ENCODE data around the gene RNF26. TPM values are rescaled to one million over a fixed set of nuclear protein-coding genes. Genes with fewer than 3 reads are reported as not detected.

Gene RNF26
- total and polyA plus RNA-seq, 9 donors = 7.0 to 25.8 (median 19.7) TPM

DNA sequence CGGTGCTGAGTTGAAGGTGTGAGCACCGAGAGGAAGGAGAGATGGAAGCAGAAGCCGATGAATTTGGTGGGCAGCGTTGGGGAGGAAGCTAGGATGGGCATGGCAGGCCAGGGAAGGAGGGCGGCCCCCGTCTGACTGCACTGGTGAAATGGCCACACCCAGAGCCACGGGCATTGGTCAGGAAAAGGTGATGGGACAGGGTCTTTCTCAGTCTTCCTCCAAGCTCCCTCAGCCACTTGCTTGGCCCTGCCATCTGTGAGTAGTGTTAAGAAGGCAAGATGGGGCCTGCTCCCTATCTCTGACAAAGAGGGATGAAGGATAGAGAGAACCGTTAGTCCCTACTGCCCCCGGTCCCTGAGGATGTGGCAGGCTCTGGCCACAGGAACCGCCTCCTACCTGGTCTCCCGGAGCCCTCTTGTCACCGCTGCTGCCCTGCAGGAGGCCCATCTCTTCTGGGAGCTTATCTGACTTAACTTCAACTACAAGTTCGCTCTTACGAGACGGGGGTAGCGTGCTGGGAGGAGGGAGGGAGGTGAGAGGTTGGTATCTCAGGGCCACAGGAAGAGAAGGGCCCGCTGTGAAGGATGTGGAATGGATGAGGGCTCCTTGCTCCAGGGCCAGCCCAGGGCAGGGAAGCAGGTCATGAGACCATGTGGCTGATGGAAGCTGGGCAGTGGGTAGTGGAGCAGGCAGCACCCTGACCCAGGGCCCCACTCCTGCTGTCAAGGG, 24.2 kb upstream of the RNF26 start:
- no peaks in the 10 kb centered on the region for H3K36me3 ChIP-seq
- no peak for DNase-seq
- no peaks in the 10 kb centered on the region for H3K27me3 ChIP-seq
- H3K4me3 ChIP-seq = no peak overlapping the region
- intact Hi-C loops (cut with DNase I) = loop anchor here in 3 of 4 donors (10.0 kb wide), 2 partner anchors 95 to 105 kb away; partner anchors contain the start of gene CBL (in 2 of the 3)
- H3K9me3 ChIP-seq = no peaks in the 10 kb centered on the region
- H3K27ac ChIP-seq = peak overlapping the region in 1 of 2 donors; percentile 43
- WGBS, 3 donors = 79 to 85% (median 79%) methylated on average over 17 of the region's 17 CpGs
- H3K4me1 ChIP-seq (ENCODE audit: insufficient read depth) = peaks cover 12% of the 10 kb centered on the region
- TF ChIP-seq, protein P1, sequence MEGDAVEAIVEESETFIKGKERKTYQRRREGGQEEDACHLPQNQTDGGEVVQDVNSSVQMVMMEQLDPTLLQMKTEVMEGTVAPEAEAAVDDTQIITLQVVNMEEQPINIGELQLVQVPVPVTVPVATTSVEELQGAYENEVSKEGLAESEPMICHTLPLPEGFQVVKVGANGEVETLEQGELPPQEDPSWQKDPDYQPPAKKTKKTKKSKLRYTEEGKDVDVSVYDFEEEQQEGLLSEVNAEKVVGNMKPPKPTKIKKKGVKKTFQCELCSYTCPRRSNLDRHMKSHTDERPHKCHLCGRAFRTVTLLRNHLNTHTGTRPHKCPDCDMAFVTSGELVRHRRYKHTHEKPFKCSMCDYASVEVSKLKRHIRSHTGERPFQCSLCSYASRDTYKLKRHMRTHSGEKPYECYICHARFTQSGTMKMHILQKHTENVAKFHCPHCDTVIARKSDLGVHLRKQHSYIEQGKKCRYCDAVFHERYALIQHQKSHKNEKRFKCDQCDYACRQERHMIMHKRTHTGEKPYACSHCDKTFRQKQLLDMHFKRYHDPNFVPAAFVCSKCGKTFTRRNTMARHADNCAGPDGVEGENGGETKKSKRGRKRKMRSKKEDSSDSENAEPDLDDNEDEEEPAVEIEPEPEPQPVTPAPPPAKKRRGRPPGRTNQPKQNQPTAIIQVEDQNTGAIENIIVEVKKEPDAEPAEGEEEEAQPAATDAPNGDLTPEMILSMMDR (IDR thresholded peaks at IDR 0.05) = no peak
- TF ChIP-seq EP300 (IDR thresholded peaks at IDR 0.05) (no peak), POLR2A (IDR thresholded peaks at IDR 0.05) (no peak)

DNA sequence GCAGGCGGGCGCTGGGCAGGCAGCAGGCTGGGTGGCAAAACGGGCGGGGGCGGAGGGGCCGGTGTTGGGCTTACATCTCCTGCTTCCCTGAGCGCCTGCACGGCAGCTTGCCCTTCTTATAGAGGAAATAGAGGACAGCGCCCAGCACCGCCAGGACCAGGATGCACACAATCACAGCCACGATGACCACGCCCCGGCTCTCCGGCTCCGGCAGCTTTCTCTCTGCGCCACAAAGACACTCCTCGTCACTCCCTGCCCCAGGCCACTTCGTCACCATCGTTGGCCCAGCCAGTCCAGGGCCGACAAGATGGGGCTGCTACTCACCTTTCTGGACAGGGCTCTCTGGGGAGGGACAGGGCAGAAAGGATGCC, 23.7 kb upstream of the RNF26 start:
- WGBS, 3 donors = 83 to 90% (median 85%) methylated on average over 20 of the region's 20 CpGs
- DNase-seq = no peak
- Histone ChIP-seq H3K27me3 (no peaks in the 10 kb centered on the region), H3K27ac (peak overlapping the region in 1 of 2 donors; percentile 20), H3K9me3 (no peaks in the 10 kb centered on the region), H3K4me3 (no peak overlapping the region), H3K36me3 (no peaks in the 10 kb centered on the region), H3K4me1 (ENCODE audit: insufficient read depth) (peaks cover 12% of the 10 kb centered on the region)
- intact Hi-C loops (cut with DNase I) = loop anchor here in 3 of 4 donors (10.0 kb wide), 2 partner anchors 96 to 106 kb away; partner anchors contain the start of gene CBL (in 2 of the 3)
- TF ChIP-seq, protein P1 (IDR thresholded peaks at IDR 0.05) = no peak
- no peak for TF ChIP-seq POLR2A (IDR thresholded peaks at IDR 0.05)
- no peak for TF ChIP-seq EP300 (IDR thresholded peaks at IDR 0.05)

DNA sequence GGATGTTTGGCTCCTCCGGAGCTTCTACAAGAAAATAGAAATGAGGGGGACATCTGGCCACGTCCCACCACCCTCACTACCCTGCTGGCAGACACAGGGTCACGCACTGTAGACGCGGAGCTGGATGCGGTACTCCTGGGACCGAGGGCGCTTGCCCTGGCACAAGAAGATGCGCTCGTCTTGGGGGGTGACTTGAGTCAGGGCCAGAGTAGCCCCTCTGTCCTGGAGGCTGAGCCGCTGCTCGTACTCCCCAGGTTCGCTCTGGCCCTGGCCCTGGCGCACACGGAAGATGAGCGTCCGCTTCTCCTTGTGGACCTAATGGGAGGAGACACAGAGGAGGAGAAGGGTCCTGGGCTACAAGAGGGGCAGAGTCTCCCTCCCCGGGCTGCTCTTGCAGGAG, 19.6 kb upstream of the RNF26 start:
- H3K36me3 ChIP-seq = no peaks in the 10 kb centered on the region
- no peak for DNase-seq
- H3K27ac ChIP-seq = no peak overlapping the region
- H3K4me3 ChIP-seq = no peak overlapping the region
- no peaks in the 10 kb centered on the region for H3K27me3 ChIP-seq
- intact Hi-C loops (cut with DNase I) = loop anchor here (5.0 to 10.0 kb wide), 3 partner anchors 100 to 110 kb away; partner anchors contain the start of gene CBL (in 3 of the 4)
- peaks cover 10% of the 10 kb centered on the region for H3K4me1 ChIP-seq (ENCODE audit: insufficient read depth)
- 71 to 85% (median 82%) methylated on average over 18 of the region's 18 CpGs for WGBS, 3 donors
- no peaks in the 10 kb centered on the region for H3K9me3 ChIP-seq
- TF ChIP-seq POLR2A (IDR thresholded peaks at IDR 0.05) = no peak

DNA sequence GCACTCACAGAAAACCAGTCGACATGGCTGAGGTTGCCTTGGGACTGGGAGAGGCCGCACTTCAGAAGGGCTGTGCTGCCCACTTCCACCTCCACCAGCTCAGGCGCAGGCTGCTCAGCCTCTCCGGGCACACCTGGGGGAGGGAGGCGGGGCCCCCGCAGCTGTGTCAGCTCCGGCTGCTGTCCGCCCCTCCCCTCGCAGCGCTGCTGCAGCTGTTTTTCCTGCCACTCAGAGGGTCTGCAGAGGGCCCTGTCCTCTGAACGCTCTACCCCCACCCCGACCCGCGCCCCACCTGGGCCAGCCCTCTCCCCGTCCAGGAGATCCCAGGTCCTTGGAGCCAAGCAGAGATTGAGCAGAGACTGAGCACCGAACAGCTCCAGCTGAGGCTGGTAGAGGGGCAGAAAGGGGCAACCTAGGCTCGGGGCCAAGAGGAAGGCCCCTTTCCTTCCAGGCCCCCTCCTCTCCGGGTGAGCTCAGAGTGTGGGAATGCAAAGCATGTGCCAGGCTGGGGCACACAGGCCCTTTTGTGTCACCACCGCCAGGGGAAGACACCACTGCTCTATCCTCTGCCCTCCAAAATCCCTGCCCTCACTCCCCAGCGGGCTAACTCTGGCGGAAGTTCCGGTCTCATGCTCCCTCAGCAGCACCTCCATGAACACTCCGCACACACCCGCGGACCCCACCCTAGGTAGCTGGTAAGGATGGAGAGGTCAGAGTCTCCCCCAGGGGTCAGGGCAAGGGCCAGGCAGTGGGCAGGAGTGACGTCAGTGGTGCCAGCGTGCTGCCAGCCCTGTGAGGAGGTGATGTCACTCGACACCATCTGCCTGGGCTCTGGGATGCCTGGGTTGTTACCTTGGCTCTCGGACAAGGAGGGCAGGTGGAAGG, 19.0 kb upstream of the RNF26 start:
- 15 to 22% (median 19%) methylated on average over 24 to 29 of the region's 29 CpGs for WGBS, 3 donors
- Histone ChIP-seq H3K27me3 (no peaks in the 10 kb centered on the region), H3K4me1 (ENCODE audit: insufficient read depth) (peaks cover 10% of the 10 kb centered on the region), H3K4me3 (peak overlapping the region; percentile 51), H3K27ac (peak overlapping the region; percentile 32 to 40), H3K36me3 (no peaks in the 10 kb centered on the region), H3K9me3 (no peaks in the 10 kb centered on the region)
- DNase-seq = peak in 1 of 5 donors; percentile 39
- intact Hi-C loops (cut with DNase I) = loop anchor here (5.0 to 10.0 kb wide), 3 partner anchors 101 to 111 kb away; partner anchors contain the start of gene CBL (in 3 of the 4)
- TF ChIP-seq, protein P1 (IDR thresholded peaks at IDR 0.05) = no peak
- TF ChIP-seq EP300 (IDR thresholded peaks at IDR 0.05) (no peak), POLR2A (IDR thresholded peaks at IDR 0.05) (no peak)
